ENCODE results near the gene CADM3.

The CADM3 gene

DNA sequence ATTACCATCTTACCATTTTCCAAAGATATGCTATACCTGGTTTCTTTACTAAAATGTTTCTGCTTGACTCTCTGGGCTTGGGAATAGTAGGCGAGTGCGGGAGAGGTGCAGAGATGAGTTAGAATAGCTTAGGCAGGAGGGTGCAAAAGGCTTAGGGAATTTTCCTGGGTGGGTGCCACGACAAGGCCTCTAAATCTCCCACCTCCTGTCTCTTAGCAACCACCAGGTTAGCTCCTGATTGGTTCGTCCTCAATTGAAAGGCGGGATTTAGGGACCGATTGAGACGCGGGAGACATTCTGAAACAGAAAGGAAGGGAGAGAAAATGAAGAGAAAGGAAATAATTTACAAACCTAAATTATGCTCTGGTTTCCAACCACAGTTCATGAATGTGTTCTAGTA, 36.4 kb downstream of the CADM3 start:
- DNase-seq: no peak

DNA sequence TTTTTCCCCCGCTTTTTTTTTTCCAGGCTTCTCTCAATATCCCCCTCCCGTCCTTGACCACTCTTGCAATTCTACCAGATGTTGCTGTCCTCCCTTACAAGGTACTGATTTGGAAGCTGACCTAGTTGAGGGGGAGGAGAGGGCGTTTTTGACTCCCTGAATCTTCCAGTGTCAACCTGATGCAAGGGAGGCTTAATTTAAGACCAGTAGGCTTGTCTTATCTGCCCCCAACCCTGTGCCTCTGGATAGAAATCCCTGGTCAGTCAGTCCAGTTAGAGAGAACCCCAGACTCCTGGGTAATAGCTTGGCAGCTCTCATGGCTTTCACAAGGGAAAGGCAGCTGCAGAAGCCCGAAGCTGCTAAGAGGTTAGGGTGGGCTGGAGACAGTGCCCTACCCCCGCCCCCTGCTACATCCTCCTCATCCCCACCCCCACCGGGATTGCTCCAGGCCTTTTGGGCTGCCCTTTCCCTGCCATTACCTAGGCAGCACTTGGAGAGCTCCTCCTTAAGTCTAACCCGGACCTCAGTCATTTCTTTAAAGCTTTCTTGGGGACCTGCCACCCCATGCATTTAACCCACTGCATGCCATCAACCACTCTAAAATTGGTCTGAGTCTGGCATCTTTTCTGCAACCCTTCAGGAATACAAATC, 36.9 kb downstream of the CADM3 start:
- DNase-seq: peak; percentile 17

DNA sequence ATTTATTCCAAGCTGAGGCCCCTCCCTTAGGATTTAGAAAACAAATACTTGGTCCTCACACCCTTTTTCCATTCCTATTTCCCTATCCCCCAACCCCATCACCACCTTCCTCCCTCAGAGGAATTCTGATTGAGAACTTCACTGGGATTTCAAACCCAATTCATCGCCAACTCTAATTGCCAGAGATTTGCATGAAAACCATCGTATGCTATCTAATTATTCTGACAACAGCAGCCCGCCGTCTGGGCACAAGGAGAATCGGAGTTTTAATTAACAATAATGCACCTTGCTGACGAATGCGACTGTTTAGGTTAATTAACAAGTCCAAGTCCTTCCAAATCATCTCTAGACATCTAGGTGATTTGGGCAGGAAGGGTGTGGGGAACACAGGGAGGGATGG, 37.6 kb downstream of the CADM3 start:
- DNase-seq: no peak

DNA sequence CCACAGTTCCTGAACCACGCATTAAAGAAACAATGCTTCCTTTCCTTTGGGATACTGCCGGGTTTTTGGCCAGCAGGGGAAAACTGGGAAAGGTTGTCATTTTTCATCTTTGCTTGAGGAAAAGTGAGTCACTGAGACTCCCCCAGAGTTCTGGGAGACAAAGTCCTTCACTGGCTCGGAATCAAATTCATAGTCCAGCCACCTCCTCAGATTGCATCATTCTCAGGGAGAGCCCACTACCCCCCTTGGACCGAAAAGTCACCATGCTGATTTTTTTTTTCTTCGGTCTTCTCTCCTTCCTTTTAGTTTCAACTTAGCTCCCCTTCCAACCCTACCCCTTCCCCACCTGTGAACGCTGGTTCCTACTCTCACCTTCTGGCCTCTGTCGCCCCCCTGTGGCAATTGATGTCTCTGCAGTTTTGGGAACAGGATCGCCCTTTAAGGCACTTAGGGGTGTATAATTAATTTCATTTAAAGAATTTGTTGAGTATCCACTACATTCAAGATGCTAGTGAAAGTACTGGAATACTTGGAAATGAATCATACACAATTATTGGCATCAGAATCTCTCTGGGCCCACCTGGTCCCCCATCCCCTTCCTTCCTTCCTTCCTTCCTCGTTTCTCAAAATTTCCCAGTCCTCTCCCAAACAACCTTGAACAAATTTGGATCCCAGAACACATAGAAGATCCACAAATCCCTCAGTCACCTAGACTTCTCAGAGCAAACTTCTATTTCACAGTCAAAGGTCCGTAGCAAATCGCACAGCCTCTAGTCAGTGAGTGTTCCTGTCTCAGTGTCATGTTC, 40.1 kb downstream of the CADM3 start:
- DNase-seq: peak; percentile 76

DNA sequence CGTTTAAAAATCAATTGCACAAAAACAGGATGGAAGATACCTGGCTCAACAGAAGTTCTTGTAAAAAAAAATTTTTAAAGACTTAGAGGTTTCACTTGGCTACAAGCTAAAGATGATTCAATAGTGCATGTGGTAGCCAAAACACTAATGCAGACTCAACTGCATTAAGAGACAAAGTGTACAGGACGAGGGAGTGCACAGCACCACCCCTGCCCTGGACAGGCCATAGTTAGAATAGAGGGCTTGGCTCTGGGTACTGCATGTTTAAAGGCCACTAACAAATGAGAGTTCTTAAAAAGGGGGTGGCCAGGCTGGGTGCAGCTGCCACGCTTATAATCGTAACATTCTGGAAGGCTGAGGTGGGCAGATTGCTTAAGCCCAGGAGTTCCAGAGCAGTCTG, 41.2 kb downstream of the CADM3 start:
- no peak for DNase-seq

DNA sequence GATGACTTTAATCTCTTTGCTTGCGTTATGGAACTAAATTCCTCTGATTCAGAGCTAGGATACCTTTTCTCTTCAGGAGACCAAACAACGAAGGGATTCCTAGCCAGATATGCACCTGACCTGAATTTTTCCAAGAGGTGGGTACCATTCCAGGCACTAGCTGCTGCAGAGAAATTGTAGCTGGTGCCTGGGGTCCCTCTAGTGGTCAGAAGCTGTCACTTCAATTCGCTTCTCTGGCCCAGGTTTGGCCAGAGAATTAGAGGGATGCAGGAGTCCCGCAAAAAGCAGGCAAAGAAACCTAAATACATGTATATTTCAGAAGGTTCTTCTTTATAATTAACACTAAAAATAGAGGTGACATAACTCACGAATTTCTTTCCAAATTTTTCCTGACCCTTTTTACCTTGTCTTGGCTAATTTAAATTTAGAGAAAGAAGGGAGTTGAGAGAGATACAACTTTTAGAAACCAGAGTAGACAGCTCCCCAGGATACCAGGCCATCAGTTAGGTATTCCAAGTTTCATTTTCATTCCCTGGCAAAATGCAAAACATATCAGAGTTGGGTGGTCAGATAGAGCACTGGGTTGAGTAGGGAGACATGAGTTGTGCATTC, 42.8 kb downstream of the CADM3 start:
- DNase-seq: peak; percentile 77

DNA sequence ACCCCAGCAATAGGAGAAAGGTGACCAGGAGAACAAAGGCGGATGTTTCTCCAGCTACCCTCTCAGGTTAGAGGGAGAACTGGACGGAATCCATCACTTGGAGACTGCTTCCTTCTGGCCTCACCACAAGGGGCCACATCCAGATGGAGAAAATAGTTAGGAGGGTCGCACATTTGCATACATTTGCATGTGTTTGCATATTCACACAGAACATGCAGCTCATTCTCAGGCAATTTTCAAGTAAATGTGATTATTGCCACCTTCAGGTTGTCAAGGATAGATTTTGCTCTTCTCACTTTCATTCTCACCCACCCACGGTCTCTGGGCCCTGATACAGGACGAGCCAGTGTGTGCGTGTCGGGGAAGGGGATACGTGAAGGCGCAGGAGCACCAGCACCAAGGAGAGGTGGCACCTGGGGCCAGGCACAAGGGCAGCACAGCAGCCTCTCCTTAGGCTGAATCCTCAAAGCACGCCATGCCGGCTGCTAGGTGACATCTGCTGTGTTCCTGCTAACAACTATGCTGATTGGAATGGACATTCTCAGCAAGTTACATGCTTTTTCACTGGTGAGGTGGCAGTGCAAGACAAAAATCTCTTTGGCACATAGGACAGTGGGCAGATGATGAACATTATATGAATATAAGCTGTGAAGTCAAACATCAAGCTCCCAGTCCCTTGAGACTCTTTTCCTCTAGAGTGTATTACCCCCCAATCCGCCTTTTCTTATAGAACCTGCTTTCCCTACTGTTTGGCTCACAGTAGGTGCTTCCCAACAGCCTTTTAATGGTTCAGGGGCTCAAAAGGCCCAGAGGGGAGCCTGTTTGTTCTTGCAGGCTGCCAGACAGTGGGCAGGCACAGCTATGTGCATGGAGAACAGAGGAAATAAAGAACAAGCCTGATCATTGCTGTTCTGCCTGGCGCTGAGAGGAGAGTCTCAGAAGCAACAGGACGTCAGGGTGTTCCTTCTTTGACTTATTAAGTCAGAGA, 47.5 kb downstream of the CADM3 start:
- DNase-seq: no peak

DNA sequence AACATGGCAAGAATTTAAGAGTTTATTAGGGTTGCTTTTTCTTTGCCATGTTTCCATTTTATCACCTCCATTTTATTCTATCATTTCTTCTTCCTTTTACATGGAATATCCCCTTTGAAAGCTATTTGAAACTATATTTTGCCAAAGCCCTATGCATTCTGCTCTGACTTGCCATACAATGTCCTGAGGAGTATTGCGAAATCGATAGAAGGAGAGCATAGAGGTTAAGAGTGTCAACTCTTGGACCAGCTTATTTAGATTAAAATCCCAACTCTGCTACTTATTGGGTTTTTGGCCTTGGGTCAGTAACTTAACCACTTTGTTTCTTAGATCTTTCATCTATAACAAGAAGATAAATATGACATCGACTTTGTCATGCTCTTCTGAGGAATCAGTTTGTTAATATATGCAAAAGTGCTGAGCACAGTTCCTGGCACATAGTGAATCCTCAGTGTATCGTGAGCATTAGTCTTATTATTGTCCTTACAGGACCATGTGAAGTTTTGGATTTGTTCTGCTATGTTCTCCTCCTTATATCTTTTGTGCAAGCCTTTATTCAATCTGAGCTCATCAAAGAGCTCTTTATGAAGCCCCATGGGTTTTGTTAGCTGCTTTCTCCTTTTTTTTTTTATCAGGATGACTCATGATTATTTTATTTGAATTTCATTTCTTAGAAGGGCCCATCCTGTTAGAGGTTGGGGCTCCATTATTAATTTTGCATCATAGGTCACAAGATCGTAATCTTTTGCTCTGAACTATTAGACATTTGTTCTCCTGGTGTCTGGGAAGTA, 50.9 kb downstream of the CADM3 start:
- no peak for DNase-seq

DNA sequence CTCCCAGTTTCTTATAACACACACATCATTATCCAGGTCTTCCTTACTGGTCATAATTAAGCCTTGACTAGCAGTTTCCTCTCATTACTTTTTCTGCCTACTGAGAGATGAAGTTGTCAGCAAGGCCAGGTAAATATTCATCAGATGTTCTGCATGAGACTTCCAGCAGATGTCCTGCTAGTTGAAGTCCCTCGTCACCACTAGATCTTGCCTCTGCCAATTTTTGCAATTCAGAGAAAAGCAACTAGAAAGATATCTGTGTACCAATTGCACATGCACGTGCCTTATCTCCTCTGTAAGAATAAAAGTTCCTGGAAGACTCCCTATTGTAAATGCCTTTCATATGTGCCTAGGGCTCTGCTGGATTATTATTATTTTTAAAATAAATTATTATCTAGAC, 51.6 kb downstream of the CADM3 start:
- DNase-seq: peak; percentile 74

DNA sequence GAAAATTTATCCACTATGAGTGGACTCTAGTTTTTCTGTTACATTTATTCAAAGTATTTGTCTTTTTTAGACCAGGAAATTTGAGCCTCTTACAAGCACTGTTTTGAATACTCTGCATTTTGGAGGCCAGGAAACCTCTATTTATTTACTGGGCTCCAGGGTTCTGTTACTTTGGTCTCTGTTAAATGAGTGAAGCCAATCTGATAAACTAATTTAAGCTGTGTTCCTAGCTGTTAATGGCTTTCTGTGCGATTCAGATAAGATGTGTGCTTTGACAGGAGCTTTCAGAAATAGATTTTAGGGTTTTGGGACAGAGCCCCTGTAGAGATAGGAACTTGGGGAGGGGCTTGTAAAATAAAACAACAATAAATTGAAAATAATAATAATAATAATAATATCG, 57.1 kb downstream of the CADM3 start:
- peak; percentile 71 for DNase-seq

DNA sequence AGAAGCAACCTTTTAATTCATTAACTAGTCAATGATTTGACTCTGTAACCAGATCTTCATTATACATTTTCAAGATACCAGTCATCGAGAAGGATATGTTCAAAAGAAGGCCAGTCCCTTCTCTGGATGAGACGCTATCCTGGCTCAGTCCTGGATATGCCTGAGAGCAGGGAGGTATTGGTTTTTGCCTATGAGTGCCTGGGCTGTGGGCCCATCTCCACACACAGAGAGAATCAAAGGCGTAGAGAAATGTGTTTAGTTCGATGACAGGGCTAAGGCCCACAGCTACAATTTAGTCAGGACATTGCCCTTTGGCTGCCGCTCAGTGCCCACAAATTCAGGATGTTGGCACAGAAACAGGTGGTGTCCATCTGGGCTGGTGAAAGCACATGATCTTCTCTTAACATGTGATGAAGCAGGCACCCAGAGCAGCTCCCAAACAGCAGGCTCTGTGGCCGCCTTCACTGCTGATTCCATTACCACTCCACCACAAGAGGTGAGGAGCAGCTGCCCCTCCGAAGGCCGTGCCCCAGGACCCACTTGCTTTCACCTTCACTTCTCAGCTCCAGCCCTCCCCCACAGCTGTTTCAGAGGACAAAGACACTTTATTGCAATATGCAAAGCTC, 58.0 kb downstream of the CADM3 start:
- DNase-seq: no peak

DNA sequence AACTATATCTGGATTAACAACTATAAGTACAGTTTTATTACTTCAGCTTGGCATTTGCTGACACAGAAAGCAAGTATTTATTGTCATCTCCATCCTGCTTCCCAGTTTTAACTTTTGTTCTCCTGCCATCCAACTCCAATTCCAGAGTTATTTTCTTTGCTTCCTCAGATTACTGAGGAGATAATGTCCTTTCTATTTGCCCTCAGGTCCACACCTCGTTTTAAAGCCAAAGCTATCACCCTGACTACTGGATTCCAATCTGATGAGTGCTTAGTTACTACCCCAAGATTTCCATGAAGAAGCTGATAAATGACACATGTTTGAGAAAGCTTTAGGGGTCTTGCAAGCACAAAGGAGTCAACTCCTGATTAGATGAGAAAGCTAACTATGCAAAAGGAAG, 58.5 kb downstream of the CADM3 start:
- DNase-seq: no peak

DNA sequence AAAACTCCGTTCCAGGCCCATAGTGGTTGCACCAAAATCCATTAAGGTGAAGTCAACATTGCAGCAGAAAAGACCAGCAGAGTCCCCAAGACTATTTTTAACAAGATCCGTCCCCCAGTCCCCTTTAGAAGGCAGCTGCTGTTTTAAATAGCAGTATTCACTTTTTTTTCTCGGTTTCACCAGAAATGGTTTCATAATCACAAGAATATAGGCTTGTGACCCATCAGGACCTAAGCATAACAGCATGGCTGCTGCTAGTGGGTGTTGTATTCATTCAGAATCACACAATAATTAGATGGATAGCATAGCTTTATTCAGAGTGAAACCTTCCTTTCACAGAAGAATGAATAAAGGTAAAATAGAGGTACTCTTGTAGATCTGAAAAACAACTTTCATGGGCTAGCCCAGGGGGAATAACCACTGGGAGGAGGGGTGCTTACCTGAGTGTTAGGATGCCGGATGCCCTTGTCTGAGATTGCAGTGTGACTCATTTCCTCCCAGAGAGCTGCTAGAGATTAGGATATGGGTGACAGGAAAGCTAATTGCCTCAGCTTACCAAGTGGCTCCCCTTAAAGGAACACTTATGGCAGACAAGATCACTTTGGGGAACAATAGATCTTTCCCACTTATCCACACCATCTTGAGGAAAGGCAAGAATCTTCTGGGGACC, 68.3 kb downstream of the CADM3 start:
- DNase-seq: no peak

DNA sequence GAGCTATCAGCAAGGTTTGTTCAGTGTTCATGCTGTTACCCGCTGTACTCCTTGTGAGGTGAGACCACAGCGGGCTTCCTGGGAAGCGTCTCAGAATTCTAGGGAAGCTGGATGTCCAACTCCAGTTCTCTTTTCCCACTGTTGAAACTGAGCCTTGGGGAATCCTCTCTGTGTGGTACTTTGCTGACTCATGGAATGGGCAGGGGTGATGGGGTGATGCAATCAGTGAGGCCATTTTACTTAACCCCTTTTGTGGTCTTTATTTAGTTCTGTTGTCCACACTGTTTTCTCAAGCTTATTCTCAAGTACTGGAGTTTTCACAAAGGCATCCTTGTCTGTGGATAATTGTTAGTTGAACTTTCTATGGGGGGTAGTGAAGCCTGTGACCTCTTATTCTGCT, 75.9 kb downstream of the CADM3 start:
- DNase-seq: no peak

DNA sequence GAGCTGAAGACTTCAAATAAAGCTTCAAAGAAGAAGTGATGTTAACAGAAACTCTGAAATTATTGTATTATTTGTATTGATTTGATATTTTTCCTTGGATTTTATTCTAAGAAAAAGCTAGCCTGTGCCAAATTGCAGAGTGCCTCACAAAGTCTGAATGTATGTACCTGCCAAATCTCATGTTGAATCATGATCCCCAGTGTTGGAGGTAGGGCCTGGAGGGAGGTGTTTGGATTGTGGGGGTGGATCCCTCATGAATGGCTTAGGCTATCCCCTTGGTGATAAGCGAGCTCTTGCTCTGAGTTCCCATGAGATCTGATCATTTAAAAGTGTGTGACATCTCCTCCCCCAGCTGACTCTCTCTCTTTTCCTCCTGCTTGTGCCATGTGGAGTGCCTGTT, 76.9 kb downstream of the CADM3 start:
- no peak for DNase-seq

DNA sequence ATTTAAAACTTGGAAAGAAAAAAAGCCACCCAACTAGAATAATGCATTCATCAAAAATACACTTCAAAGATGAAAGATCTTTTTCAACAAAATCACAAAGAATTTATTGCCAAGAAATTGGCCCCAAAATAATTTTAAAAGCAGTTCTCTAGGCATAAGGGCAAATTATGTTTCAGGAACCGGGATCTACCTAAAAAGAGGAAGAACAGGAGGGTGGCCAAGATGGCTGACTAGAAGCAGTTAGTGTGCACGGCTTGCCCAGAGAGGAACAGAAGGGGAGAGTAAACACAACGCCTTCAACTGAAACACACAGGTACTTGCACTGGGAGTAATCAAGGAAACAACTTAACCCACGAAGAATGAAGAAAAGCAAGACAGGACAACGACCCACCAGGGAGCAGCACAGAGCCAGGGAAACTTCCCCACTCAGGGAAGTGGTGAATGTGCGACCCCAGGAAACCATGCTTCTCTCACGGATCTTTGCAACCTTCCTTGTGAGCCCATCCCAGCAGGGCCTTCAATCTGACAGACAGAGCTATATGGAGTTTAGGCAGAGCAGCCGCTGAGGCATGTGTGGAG, 79.3 kb downstream of the CADM3 start:
- peak; percentile 40 for DNase-seq

Data from hematopoietic multipotent progenitor cell treated with erythropoietin and hydrocortisone succinate and interleukin-3 and kit ligand, for 6 days (in vitro differentiated cells).